PC-3 (cell line): ENCODE data around the gene PHRF1. TPM values are rescaled to one million over a fixed set of nuclear protein-coding genes. Genes with fewer than 3 reads are reported as not detected.
"Not testable (repeated sequence)": the region's sequence is repeated elsewhere in the genome, so short reads cannot be mapped to it uniquely, and the experiment has no call there.

Experiments
- ATAC-seq: fragments of 200-7000 bp; cut with Tn5 transposase; 2 replicates; pipeline ENCODE4 v1.9.1; 2020; ENCODE audit warnings: mild to moderate bottlenecking, moderate library complexity
- BruUV-seq: library from RNA; stranded (reverse); fragments of 400-500 nt; replicated peaks from 2 replicates; lab custom pipeline; 2021; lab: Mats Ljungman, UMichigan
- CTCF ChIA-PET: fragments of 300-600 bp; sonication (Branson Sonifier 250); formaldehyde crosslinking; loops from one replicate; lab custom pipeline; 2022; ENCODE audit warnings: antibody characterized with exemption; lab: Charles Lee
- POLR2A ChIA-PET: fragments of 300-600 bp; sonication (Branson Sonifier 250); formaldehyde crosslinking; loops from one replicate; lab custom pipeline; 2022; ENCODE audit warnings: antibody characterized with exemption; ENCODE audit not compliant: unreplicated experiment; lab: Charles Lee
- DNase-seq: peaks from one replicate; pipeline ENCODE4 v3.0.0-alpha.2; 2015
- H2AFZ ChIP-seq: fragments of 300-600 bp; sonication (generic); 2 replicates; pipeline ENCODE4 v1.6.0; 2016; ENCODE audit warnings: antibody characterized with exemption, low read length
- H3F3A ChIP-seq: fragments of 300-600 bp; sonication (generic); one replicate; pipeline ENCODE4 v1.6.0; 2017; ENCODE audit warnings: antibody characterized with exemption, low read length, control low read depth, mild to moderate bottlenecking; ENCODE audit not compliant: unreplicated experiment
- H3K27ac ChIP-seq: fragments of 300-600 bp; sonication (generic); 2 replicates; pipeline ENCODE4 v1.5.1; 2016; ENCODE audit warnings: mild to moderate bottlenecking, low read length
- H3K27me3 ChIP-seq: fragments of 300-600 bp; sonication (generic); 2 replicates; pipeline ENCODE4 v1.6.1; 2016; ENCODE audit warnings: low read length, mixed read lengths
- H3K36me3 ChIP-seq: fragments of 300-600 bp; sonication (generic); 2 replicates; pipeline ENCODE4 v1.6.1; 2016; ENCODE audit warnings: low read depth, mixed run types, low read length, mixed read lengths
- H3K4me1 ChIP-seq: fragments of 300-600 bp; sonication (generic); 2 replicates; pipeline ENCODE4 v1.5.1; 2016; ENCODE audit warnings: low read length; ENCODE audit not compliant: insufficient read depth
- H3K4me2 ChIP-seq: fragments of 300-600 bp; sonication (generic); 2 replicates; pipeline ENCODE4 v1.6.0; 2016; ENCODE audit warnings: low read length
- H3K4me3 ChIP-seq: fragments of 300-600 bp; sonication (generic); 2 replicates; pipeline ENCODE4 v1.5.1; 2016; ENCODE audit warnings: mild to moderate bottlenecking, low read length, mixed read lengths
- H3K79me2 ChIP-seq: fragments of 300-600 bp; sonication (generic); 2 replicates; pipeline ENCODE4 v1.6.1; 2017; ENCODE audit warnings: low read length, mixed read lengths
- H3K9ac ChIP-seq: fragments of 300-600 bp; sonication (generic); 2 replicates; pipeline ENCODE4 v1.6.0; 2016; ENCODE audit warnings: mild to moderate bottlenecking, low read length
- H3K9me2 ChIP-seq: fragments of 300-600 bp; sonication (generic); replicated peaks from 2 replicates; pipeline ENCODE4 v1.6.1; 2016; ENCODE audit warnings: mixed run types, low read length, mixed read lengths
- H3K9me3 ChIP-seq: fragments of 300-600 bp; sonication (generic); 2 replicates; pipeline ENCODE4 v1.6.1; 2016; ENCODE audit warnings: low read length, mixed read lengths
- H4K20me1 ChIP-seq: fragments of 300-600 bp; sonication (generic); 2 replicates; pipeline ENCODE4 v1.6.1; 2016; ENCODE audit warnings: low read length, mixed read lengths
- CTCF ChIP-seq: fragments of 300-600 bp; sonication (generic); conservative IDR thresholded peaks from 2 replicates; pipeline ENCODE4 v1.5.1; 2017; ENCODE audit warnings: antibody characterized with exemption, low read depth, mild to moderate bottlenecking, low read length
- EZH2 ChIP-seq: fragments of 300-600 bp; sonication (generic); IDR thresholded peaks from one replicate; pipeline ENCODE4 v1.6.1; 2017; ENCODE audit warnings: antibody characterized with exemption, mild to moderate bottlenecking, low read length; ENCODE audit not compliant: unreplicated experiment
- EZH2phosphoT487 ChIP-seq: fragments of 300-600 bp; sonication (generic); IDR thresholded peaks from 2 replicates; pipeline ENCODE4 v1.6.1; 2018; ENCODE audit warnings: mild to moderate bottlenecking, antibody characterized with exemption, low read length, borderline replicate concordance
- intact Hi-C: fragments of 100-400 bp; cut with micrococcal nuclease; formaldehyde crosslinking; loops from 2 replicates; pipeline ENCODE4 v1.9.0; 2023
- total RNA-seq: library from RNA; depleted of rRNA; stranded (reverse); fragments of >200 nt; gene quantifications from 2 replicates; pipeline ENCODE4 v1.2.3, GENCODE V29; 2014

PHRF1 gene
- total RNA-seq, 1 experiment from 2014 or later, result 41.4 TPM

DNA sequence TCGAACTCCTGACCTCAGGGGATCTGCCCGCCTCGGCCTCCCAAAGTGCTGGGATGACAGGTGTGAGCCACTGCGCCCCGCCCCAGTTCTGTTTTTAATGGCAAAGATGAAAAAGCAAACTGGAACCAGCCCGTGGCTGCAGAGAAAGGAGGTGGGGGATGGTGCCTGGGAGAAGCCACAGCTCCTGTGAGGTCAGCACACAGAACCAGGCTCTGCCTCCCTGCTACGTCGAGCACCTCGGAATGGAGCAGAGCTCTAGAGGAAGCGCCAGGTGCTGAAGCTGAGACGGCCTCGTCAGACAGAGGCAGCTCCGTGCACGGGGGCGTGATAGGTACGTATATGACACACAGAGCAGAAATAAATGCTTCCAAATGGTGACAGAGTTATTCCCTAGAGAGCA, 69.3 kb downstream of the PHRF1 start:
- CTCF ChIA-PET, result no interaction called here

GRCh38 chr11:646214-646613, 69.9 kb downstream of the PHRF1 start:
- intact Hi-C loops, result no loop called here
- BruUV-seq, result no TSS peak
- H3F3A ChIP-seq, result no peaks in the 10 kb centered on the region
- ChIA-PET POLR2A (no interaction called here), CTCF (no interaction called here)
- H3K27me3 ChIP-seq, result no peaks in the 10 kb centered on the region
- H3K4me2 ChIP-seq, result no peak overlapping the region
- H3K79me2 ChIP-seq, result no peaks in the 10 kb centered on the region
- no peak overlapping the region for H3K27ac ChIP-seq
- no peak overlapping the region for H2AFZ ChIP-seq
- H3K4me1 ChIP-seq, result no peaks in the 10 kb centered on the region
- TF ChIP-seq CTCF (no peak), EZH2 (no peak), EZH2phosphoT487 (no peak)
- no peaks in the 10 kb centered on the region for H3K9me3 ChIP-seq
- no peak overlapping the region for H3K9ac ChIP-seq
- no peak overlapping the region for H3K4me3 ChIP-seq
- DNase-seq, result no peak
- H4K20me1 ChIP-seq, result no peaks in the 10 kb centered on the region
- H3K9me2 ChIP-seq, result no peaks in the 10 kb centered on the region
- ATAC-seq, result no peak
- H3K36me3 ChIP-seq, result no peaks in the 10 kb centered on the region

More for the DNA sequence above, 69.3 kb downstream of the PHRF1 start:
- intact Hi-C loops, result no loop called here
- BruUV-seq, result no TSS peak
- Histone ChIP-seq H3F3A (no peaks in the 10 kb centered on the region), H3K4me2 (no peak overlapping the region), H3K79me2 (no peaks in the 10 kb centered on the region), H3K4me1 (no peaks in the 10 kb centered on the region), H3K27ac (no peak overlapping the region), H3K9ac (no peak overlapping the region), H3K4me3 (no peak overlapping the region), H3K9me2 (no peaks in the 10 kb centered on the region), H3K27me3 (no peaks in the 10 kb centered on the region), H3K9me3 (no peaks in the 10 kb centered on the region), H3K36me3 (no peaks in the 10 kb centered on the region), H2AFZ (no peak overlapping the region), H4K20me1 (no peaks in the 10 kb centered on the region)
- ATAC-seq (no peak), DNase-seq (no peak)
- POLR2A ChIA-PET, result no interaction called here
- TF ChIP-seq EZH2 (no peak), EZH2phosphoT487 (no peak), CTCF (no peak)

DNA sequence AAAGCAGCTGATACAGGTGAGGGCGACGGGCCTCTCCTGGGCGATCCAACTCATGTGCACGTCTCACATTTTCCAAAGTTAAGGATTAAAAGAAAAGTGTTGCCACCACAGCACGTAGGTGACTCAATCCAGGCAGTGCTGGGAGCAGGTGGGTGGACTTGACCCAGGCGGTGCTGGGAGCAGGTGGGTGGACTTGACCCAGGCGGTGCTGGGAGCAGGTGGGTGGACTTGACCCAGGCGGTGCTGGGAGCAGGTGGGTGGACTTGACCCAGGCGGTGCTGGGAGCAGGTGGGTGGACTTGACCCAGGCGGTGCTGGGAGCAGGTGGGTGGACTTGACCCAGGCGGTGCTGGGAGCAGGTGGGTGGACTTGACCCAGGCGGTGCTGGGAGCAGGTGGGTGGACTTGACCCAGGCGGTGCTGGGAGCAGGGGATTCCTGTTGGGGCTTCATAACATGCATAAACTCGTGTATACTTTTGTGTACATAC, 71.4 kb downstream of the PHRF1 start:
- H3K4me3 ChIP-seq, POLR2A ChIA-PET, DNase-seq: not testable (repeated sequence)

More for the DNA sequence above, 71.4 kb downstream of the PHRF1 start:
- H3K9me3 ChIP-seq, H3K4me2 ChIP-seq, intact Hi-C loops, CTCF ChIA-PET, H3K9me2 ChIP-seq, H3F3A ChIP-seq, H3K79me2 ChIP-seq, H3K36me3 ChIP-seq, H3K4me1 ChIP-seq, BruUV-seq, H3K27ac ChIP-seq, H2AFZ ChIP-seq, ATAC-seq, H4K20me1 ChIP-seq, H3K9ac ChIP-seq, H3K27me3 ChIP-seq: not testable (repeated sequence)
